Measurements from ENCODE around the gene POLQ.
A peak's percentile ranks its signal among the peaks of the same experiment; 100 is the strongest.

Gene POLQ

DNA sequence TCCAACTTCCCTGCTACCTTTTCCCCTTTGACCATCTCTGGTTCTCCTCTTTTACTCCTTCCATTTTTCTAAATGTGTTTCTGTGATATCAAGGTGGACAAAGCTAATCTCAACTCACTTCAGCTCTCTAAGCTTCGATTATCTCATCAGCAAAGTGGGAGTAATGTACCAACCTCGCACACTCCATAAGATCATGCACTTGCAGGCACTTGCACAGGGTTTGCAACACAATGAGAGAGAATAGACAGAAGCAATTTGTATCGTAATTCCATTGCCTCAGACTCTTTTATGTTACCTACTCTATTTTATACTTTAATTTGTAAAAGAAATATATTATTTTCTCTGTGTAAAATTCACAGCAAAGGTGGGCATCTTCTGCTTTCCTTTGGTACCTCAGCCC is 7.0 kb upstream of the POLQ start:
- no peaks in the 10 kb centered on the region for H3K27me3 ChIP-seq
- intact Hi-C loops (cut with DNase I; ENCODE audit: low total_unique reads) = no loop called here
- TF ChIP-seq, protein P1, sequence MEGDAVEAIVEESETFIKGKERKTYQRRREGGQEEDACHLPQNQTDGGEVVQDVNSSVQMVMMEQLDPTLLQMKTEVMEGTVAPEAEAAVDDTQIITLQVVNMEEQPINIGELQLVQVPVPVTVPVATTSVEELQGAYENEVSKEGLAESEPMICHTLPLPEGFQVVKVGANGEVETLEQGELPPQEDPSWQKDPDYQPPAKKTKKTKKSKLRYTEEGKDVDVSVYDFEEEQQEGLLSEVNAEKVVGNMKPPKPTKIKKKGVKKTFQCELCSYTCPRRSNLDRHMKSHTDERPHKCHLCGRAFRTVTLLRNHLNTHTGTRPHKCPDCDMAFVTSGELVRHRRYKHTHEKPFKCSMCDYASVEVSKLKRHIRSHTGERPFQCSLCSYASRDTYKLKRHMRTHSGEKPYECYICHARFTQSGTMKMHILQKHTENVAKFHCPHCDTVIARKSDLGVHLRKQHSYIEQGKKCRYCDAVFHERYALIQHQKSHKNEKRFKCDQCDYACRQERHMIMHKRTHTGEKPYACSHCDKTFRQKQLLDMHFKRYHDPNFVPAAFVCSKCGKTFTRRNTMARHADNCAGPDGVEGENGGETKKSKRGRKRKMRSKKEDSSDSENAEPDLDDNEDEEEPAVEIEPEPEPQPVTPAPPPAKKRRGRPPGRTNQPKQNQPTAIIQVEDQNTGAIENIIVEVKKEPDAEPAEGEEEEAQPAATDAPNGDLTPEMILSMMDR (IDR thresholded peaks at IDR 0.05) = no peak
- no peak for DNase-seq
- no peaks in the 10 kb centered on the region for H3K4me1 ChIP-seq
- no peaks in the 10 kb centered on the region for H3K36me3 ChIP-seq
- no peak overlapping the region for H3K27ac ChIP-seq
- H3K4me3 ChIP-seq = no peak overlapping the region
- no peaks in the 10 kb centered on the region for H3K9me3 ChIP-seq

DNA sequence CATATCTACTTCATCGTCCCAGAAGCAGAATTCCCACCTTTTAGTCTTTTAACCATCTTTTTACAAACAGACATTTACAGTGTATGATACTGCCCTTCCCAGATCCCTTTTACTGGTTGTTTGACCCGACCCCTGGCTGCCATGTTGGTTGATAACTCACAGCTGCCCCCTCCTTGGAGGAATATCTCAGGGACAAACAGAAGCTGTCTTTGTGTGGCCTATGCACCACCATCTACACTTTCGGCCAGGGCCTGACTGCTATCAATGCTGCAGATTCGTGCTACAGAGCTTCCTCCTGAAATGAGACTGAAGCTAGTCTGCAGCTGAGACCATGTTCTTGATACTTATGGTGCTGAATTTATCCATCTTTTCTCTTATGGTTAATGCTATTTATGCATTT is 6.6 kb upstream of the POLQ start:
- Histone ChIP-seq H3K9me3 (no peaks in the 10 kb centered on the region), H3K4me1 (no peaks in the 10 kb centered on the region), H3K36me3 (no peaks in the 10 kb centered on the region), H3K27me3 (no peaks in the 10 kb centered on the region), H3K27ac (no peak overlapping the region), H3K4me3 (no peak overlapping the region)
- intact Hi-C loops (cut with DNase I; ENCODE audit: low total_unique reads) = no loop called here
- no peak for DNase-seq
- TF ChIP-seq, protein P1 (IDR thresholded peaks at IDR 0.05) = no peak

DNA sequence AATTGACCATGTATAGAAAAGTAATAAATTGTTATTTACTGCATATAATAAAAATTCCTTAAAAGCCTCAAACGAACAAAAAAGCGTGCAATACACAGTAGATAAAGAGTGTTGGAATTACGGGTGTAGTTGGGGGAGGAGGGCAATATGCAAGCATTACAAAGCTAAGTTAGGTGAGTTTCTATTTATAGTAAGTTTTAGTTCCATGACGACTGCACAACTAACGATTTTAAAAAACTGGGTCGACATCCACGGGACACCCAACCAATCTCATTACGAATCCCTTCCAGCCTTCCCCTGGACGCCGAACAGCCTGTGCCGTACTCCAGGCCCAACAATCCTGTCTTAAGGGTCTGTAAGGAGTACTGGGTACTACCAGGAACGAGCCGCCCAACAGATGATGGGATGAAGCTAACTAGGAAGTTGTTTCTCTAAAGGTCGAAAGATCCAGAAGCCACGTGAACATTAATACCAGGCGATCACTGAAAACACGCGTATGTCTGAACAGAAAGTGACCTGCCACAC is 677 bp downstream of the POLQ start:
- H3K4me3 ChIP-seq = peak overlapping the region; percentile 52 to 70
- no peak for DNase-seq
- no peaks in the 10 kb centered on the region for H3K27me3 ChIP-seq
- no peaks in the 10 kb centered on the region for H3K9me3 ChIP-seq
- H3K27ac ChIP-seq = no peak overlapping the region
- intact Hi-C loops (cut with DNase I; ENCODE audit: low total_unique reads) = loop anchor here (5.0 kb wide), 1 partner anchor 287 kb away; no protein-coding TSS in a partner anchor
- H3K36me3 ChIP-seq = no peaks in the 10 kb centered on the region
- peaks cover 0 to 12% (median 8%) of the 10 kb centered on the region in 4 donors for H3K4me1 ChIP-seq
- TF ChIP-seq, protein P1 (IDR thresholded peaks at IDR 0.05) = no peak

DNA sequence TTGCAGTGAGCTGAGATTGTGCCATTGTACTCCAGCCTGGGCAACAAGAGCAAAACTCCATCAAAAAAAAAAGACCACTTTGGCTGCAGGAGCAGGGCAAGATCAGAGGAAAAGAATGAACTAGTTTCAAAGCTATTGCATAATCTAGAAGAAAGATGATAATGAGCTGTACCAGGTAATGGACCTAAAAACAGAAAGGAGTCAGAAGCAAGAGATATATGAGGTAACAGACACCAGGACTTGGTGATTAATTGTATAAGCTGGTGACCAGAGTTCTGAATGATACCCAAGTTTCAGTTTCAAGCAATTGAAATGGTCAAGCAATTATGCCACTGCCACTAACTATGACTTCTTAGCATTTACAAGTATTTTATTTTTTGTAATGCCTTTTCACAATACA is 2.9 kb downstream of the POLQ start:
- intact Hi-C loops (cut with DNase I; ENCODE audit: low total_unique reads) = no loop called here
- no peak overlapping the region for H3K4me3 ChIP-seq
- no peak for DNase-seq
- no peaks in the 10 kb centered on the region for H3K9me3 ChIP-seq
- H3K27ac ChIP-seq = no peak overlapping the region
- TF ChIP-seq, protein P1 (IDR thresholded peaks at IDR 0.05) = no peak
- H3K27me3 ChIP-seq = no peaks in the 10 kb centered on the region
- peaks cover 0 to 12% (median 8%) of the 10 kb centered on the region in 4 donors for H3K4me1 ChIP-seq
- H3K36me3 ChIP-seq = no peaks in the 10 kb centered on the region

DNA sequence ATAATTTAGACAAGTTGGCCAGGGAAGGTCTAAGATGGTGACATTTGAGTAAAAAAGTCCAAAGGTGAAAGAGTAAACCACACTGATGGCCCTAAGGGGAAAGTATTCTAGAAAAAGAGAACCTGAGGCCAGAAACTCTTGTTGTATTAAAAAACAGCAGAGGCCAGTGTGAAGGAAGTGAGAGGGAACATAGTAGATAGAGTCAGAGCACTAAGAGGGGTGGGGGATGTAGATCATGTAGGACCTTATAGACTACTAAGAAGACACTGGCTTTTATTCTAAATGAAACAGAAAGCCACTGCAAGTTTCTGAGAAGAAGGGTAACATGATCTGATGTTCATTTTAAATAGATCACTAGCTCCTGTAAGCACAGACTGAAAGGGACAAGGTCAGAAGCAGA is 14.5 kb downstream of the POLQ start:
- Histone ChIP-seq H3K4me1 (no peaks in the 10 kb centered on the region), H3K36me3 (no peaks in the 10 kb centered on the region), H3K9me3 (no peaks in the 10 kb centered on the region), H3K4me3 (no peak overlapping the region), H3K27ac (no peak overlapping the region), H3K27me3 (no peaks in the 10 kb centered on the region)
- TF ChIP-seq, protein P1 (IDR thresholded peaks at IDR 0.05) = no peak
- no peak for DNase-seq
- intact Hi-C loops (cut with DNase I; ENCODE audit: low total_unique reads) = no loop called here

DNA sequence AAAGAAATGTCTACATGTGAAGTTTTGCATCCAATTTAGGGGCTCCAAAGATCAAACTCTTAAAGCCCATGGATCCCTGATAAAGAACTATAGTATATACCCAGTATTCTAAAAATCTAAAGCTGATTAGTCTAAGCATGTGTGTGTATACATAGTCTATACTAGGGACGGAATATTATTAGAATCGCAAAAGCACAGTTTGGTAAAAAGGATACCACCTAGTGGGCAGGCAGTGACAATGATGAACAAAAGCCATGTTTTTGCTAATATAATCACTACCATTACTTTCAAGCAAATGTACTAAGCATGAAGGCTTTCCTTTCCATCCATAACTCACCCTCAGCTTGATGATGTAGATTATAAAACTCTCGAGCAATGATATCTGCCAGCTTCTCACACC is 16.5 kb downstream of the POLQ start:
- Histone ChIP-seq H3K27ac (no peak overlapping the region), H3K9me3 (no peaks in the 10 kb centered on the region), H3K27me3 (no peaks in the 10 kb centered on the region), H3K4me1 (no peaks in the 10 kb centered on the region), H3K4me3 (no peak overlapping the region), H3K36me3 (no peaks in the 10 kb centered on the region)
- no peak for DNase-seq
- intact Hi-C loops (cut with DNase I; ENCODE audit: low total_unique reads) = no loop called here
- TF ChIP-seq, protein P1 (IDR thresholded peaks at IDR 0.05) = no peak

Measured in tibial artery (tissue), 4 donors.